ENCODE results near the gene HTT. TPM values are rescaled to one million over a fixed set of nuclear protein-coding genes. Genes with fewer than 3 reads are reported as not detected.
"Not testable (repeated sequence)": the region's sequence is repeated elsewhere in the genome, so short reads cannot be mapped to it uniquely, and the experiment has no call there.

The HTT gene
- total RNA-seq, 1 donor from 2014 or later = 82.8 TPM

DNA sequence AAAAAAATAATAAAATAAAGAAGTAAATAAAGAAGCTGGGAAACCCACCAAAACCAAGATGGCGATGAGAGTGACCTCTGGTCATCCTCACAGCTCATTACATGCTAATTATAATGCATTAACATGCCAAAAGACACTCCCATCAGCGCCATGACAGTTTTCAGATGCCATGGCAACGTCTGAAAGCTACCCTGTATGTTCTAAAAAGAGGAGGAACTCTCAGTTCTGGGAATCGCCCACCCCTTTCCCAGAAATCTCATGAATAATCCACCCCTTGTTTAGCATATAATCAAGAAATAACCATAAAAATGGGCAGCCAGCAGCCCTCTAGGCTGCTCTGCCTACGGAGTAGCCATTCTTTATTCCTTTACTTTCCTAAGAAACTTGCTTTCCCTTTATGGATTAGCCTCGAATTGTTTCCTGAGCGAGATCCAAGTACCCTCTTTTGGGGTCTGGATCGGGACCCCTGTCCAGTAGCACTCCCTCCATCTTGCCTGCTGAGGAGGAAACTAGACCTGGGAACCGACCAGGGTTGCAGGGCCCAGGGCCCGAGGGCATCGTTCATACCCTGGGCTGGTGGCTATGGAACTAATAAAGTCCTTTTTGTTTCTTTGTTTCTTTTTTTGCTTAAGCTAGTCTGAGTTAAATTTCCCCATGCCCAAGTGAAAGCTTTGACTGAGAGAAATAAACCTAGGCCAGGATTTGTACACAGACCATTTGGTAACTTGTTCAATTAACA lies 31.0 kb upstream of the HTT start:
- DNase-seq (ENCODE audit: low spot score, unreplicated experiment) = no peak
- no peaks in the 10 kb centered on the region for H3K27me3 Mint-ChIP-seq
- H3K27ac Mint-ChIP-seq = no peak overlapping the region
- H3K36me3 Mint-ChIP-seq (ENCODE audit: insufficient read depth) = no peaks in the 10 kb centered on the region
- no peak overlapping the region for H3K4me3 Mint-ChIP-seq (ENCODE audit: low read depth)
- no peak for TF ChIP-seq CTCF (IDR thresholded peaks at IDR 0.05; ENCODE audit: unreplicated experiment)
- no peaks in the 10 kb centered on the region for H3K9me3 Mint-ChIP-seq (ENCODE audit: low read depth)
- peaks cover 4% of the 10 kb centered on the region for H3K4me1 Mint-ChIP-seq (ENCODE audit: low read depth)

- no peak for DNase-seq (ENCODE audit: low spot score, unreplicated experiment)
- peaks cover 7% of the 10 kb centered on the region for H3K27me3 Mint-ChIP-seq
- TF ChIP-seq CTCF (IDR thresholded peaks at IDR 0.05; ENCODE audit: unreplicated experiment) = no peak
- no peaks in the 10 kb centered on the region for H3K36me3 Mint-ChIP-seq (ENCODE audit: insufficient read depth)
- H3K9me3 Mint-ChIP-seq (ENCODE audit: low read depth) = no peaks in the 10 kb centered on the region
- no peak overlapping the region for H3K4me3 Mint-ChIP-seq (ENCODE audit: low read depth)
- peaks cover 4% of the 10 kb centered on the region for H3K4me1 Mint-ChIP-seq (ENCODE audit: low read depth)
- peak overlapping the region; percentile 89 for H3K27ac Mint-ChIP-seq
These were observed 29.3 kb upstream of the HTT start for GRCh38 chr4:3044870-3045819.

DNA sequence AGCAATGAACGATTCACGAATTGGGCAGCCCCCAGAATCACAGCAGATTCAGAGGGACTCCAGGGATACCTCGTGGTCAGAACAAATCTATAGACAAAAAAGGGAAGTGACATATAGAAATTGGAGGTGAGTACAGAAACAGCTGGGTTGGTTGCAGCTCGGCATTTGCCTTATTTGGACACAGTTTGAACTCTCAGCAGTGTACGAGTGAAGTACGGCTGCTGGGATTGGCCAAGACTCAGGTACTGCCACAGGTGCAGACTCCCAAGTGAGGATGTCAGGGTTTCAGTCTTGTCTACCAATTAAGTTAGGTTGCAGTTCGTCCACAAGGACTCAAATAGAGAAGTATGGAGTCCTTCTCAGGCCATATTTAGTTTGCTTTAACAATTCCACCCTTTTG lies 28.3 kb upstream of the HTT start:
- Mint-ChIP-seq H3K27ac (no peak overlapping the region), H3K4me1 (ENCODE audit: low read depth) (peaks cover 4% of the 10 kb centered on the region), H3K27me3 (peaks cover 7% of the 10 kb centered on the region), H3K36me3 (ENCODE audit: insufficient read depth) (no peaks in the 10 kb centered on the region), H3K9me3 (ENCODE audit: low read depth) (no peaks in the 10 kb centered on the region), H3K4me3 (ENCODE audit: low read depth) (no peak overlapping the region)
- no peak for TF ChIP-seq CTCF (IDR thresholded peaks at IDR 0.05; ENCODE audit: unreplicated experiment)
- DNase-seq (ENCODE audit: low spot score, unreplicated experiment) = no peak

DNA sequence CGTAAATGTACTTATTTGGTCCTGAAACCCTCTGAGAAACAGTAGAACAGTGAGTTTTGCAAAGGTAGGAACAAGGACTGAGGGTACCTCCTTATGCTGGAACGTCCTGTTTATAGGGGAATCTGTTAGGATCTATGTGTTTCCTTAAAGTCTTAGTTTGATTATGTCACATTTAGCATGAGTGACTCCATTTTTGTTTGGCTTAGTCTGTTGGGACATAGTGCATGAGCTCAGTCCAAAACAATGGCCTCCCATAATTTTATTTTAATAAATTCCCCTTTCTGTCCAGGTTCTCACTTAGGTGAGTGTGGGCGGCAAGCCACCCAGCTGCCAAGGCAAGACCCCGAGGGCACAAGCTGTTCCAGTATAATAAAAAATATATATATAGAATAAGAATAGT lies 27.9 kb upstream of the HTT start:
- peaks cover 8% of the 10 kb centered on the region for H3K27me3 Mint-ChIP-seq
- H3K4me1 Mint-ChIP-seq (ENCODE audit: low read depth) = peaks cover 4% of the 10 kb centered on the region
- no peaks in the 10 kb centered on the region for H3K9me3 Mint-ChIP-seq (ENCODE audit: low read depth)
- H3K27ac Mint-ChIP-seq = no peak overlapping the region
- no peak for TF ChIP-seq CTCF (IDR thresholded peaks at IDR 0.05; ENCODE audit: unreplicated experiment)
- H3K36me3 Mint-ChIP-seq (ENCODE audit: insufficient read depth) = no peaks in the 10 kb centered on the region
- H3K4me3 Mint-ChIP-seq (ENCODE audit: low read depth) = no peak overlapping the region
- DNase-seq (ENCODE audit: low spot score, unreplicated experiment) = no peak

DNA sequence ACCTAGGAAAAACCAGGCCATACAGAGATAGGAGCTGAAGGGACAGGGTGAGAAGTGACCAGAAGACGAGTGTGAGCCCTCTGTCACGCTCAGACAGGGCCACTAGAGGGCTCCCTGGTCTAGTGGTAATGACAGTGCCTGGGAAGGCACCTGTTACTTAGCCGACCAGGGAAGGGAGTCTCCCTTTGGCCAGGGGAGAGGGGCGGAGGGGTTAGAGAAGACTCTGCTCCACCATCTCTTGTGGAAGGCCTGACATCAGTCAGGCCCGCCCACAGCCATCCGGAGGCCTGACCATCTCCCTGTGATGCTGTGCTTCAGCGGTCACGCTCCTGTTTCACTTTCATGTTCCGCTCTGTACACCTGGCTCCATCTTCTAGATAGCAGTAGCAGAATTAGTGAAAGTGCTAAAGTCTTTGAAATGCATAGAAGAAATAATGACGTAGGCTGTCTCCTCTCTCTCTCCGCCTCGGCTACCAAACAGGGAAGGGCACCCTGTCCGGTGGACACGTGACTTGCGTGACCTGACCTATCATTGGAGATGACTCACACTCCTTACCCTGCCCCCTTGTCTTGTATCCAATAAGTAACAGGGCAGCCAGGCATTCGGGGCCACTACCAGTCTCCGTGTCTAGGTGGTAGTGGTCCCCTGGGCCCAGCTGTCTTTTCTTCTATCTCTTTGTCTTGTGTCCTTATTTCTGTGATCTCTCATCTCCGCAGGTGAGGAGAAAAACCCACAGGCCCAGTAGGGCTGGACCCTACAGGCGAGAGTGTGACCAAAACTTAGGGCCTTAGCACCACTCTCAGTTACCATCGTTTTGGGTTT lies 26.8 kb upstream of the HTT start:
- Mint-ChIP-seq H3K36me3 (ENCODE audit: insufficient read depth) (no peaks in the 10 kb centered on the region), H3K4me3 (ENCODE audit: low read depth) (no peak overlapping the region), H3K4me1 (ENCODE audit: low read depth) (peaks cover 3% of the 10 kb centered on the region), H3K27ac (no peak overlapping the region), H3K9me3 (ENCODE audit: low read depth) (no peaks in the 10 kb centered on the region), H3K27me3 (peaks cover 11% of the 10 kb centered on the region)
- peak; percentile 50 for DNase-seq (ENCODE audit: low spot score, unreplicated experiment)
- peak; percentile 82 for TF ChIP-seq CTCF (IDR thresholded peaks at IDR 0.05; ENCODE audit: unreplicated experiment)

- not testable (repeated sequence) for H3K36me3 Mint-ChIP-seq (ENCODE audit: insufficient read depth); H3K4me3 Mint-ChIP-seq (ENCODE audit: low read depth); H3K4me1 Mint-ChIP-seq (ENCODE audit: low read depth); DNase-seq (ENCODE audit: low spot score, unreplicated experiment); H3K27ac Mint-ChIP-seq
- Mint-ChIP-seq H3K27me3 (peaks cover 11% of the 10 kb centered on the region), H3K9me3 (ENCODE audit: low read depth) (peaks cover 13% of the 10 kb centered on the region)
These were observed 23.2 kb upstream of the HTT start for GRCh38 chr4:3051141-3051897.

Measured in progenitor cell of endocrine pancreas (in vitro differentiated cells).